HepG2 (cell line): ENCODE data around the gene DHCR7. TPM values are rescaled to one million over a fixed set of nuclear protein-coding genes. Genes with fewer than 3 reads are reported as not detected.

Experiments
- ATAC-seq: fragments of 200-7000 bp; cut with Tn5 transposase; 3 replicates; pipeline ENCODE4 v1.9.1; 2020; ENCODE audit warnings: mild to moderate bottlenecking, moderate library complexity
- BruUV-seq: library from RNA; stranded (reverse); fragments of 400-500 nt; replicated peaks from 2 replicates; lab custom pipeline; 2021; lab: Mats Ljungman, UMichigan
- CTCF ChIA-PET: fragments of 300-600 bp; formaldehyde crosslinking; extraction: SDS; loops from one replicate; lab custom pipeline; 2021; ENCODE audit warnings: low total read pairs, inconsistent platforms, low intra/inter-chr PET ratio; lab: Yijun Ruan, JAX
- POLR2A ChIA-PET: fragments of 350-600 bp; sonication (Branson Sonifier 250); formaldehyde crosslinking; loops from one replicate; lab custom pipeline; 2020; ENCODE audit warnings: antibody characterized with exemption, inconsistent platforms; lab: Yijun Ruan, JAX
- DNase-seq: peaks from one replicate; pipeline ENCODE4 v3.0.0-alpha.2; 2015; ENCODE audit warnings: low spot score
- FAIRE-seq: peaks from 3 replicates; lab custom pipeline; 2011; peaks lifted over from hg19 to GRCh38; lab: Jason Lieb, UNC
- H2AFZ ChIP-seq: one replicate; pipeline ENCODE4 v1.6.1; 2011; ENCODE audit warnings: low read length, inconsistent platforms
- H3K27ac ChIP-seq: fragments of 300-600 bp; 3 replicates; pipeline ENCODE4 v1.8.0; 2011; ENCODE audit warnings: mixed run types, mild to moderate bottlenecking, mixed read lengths, low read length, inconsistent platforms; ENCODE audit not compliant: insufficient read depth; ENCODE audit errors: extremely low read length
- H3K27me3 ChIP-seq, 2 experiments: fragments of 200-600 bp in 1 of 2; 2 replicates in 1 of 2; 3 replicates in 1 of 2; pipeline versions ENCODE4 v1.6.0 to v1.8.0; 2011; ENCODE audit warnings: low read length in 2 of 2, mild to moderate bottlenecking in 2 of 2, moderate library complexity in 2 of 2, inconsistent platforms in 1 of 2; ENCODE audit not compliant: insufficient read depth in 2 of 2, control insufficient read depth in 1 of 2
- H3K36me3 ChIP-seq, 2 experiments: fragments of 200-600 bp in 1 of 2; replicated peaks in 1 of 2; 2 replicates in 1 of 2; 3 replicates in 1 of 2; pipeline versions ENCODE4 v1.5.1 to v1.8.0; 2011; ENCODE audit warnings: low read length in 2 of 2, inconsistent platforms in 1 of 2; ENCODE audit not compliant: insufficient read depth in 2 of 2, control insufficient read depth in 1 of 2
- H3K4me1 ChIP-seq: 2 replicates; pipeline ENCODE4 v1.5.1; 2012; ENCODE audit warnings: low read length, inconsistent platforms; ENCODE audit not compliant: insufficient read depth
- H3K4me2 ChIP-seq: 2 replicates; pipeline ENCODE4 v1.6.0; 2011; ENCODE audit warnings: low read depth, low read length, inconsistent platforms
- H3K4me3 ChIP-seq, 3 experiments: fragments of 200-600 bp in 1 of 3; sonication (generic), shearing (Covaris generic) in 1 of 3; replicated peaks in 1 of 3; 2 replicates each; pipeline ENCODE4 v1.5.1; 2011 to 2016; ENCODE audit warnings: low read length in 3 of 3, inconsistent platforms in 2 of 3, low read depth in 2 of 3, mild to moderate bottlenecking in 2 of 3, control low read depth in 1 of 3, mixed read lengths in 1 of 3; ENCODE audit not compliant: insufficient read depth in 1 of 3
- H3K79me2 ChIP-seq: one replicate; pipeline ENCODE4 v1.6.1; 2011; ENCODE audit warnings: low read length, inconsistent platforms; ENCODE audit not compliant: insufficient read depth
- H3K9ac ChIP-seq: 2 replicates; pipeline ENCODE4 v1.6.0; 2011; ENCODE audit warnings: mild to moderate bottlenecking, low read depth, low read length, inconsistent platforms; ENCODE audit not compliant: insufficient read depth
- H3K9me3 ChIP-seq: 2 replicates; pipeline ENCODE4 v1.5.1; 2012; ENCODE audit warnings: mild to moderate bottlenecking, low read length
- H4K20me1 ChIP-seq: 2 replicates; pipeline ENCODE4 v1.6.0; 2011; ENCODE audit warnings: inconsistent platforms, mild to moderate bottlenecking, low read length, moderate library complexity; ENCODE audit not compliant: insufficient read depth
- ATF6 ChIP-seq: sonication (generic); formaldehyde crosslinking; conservative IDR thresholded peaks from 2 replicates; pipeline ENCODE4 v1.4.0; 2020; ENCODE audit warnings: missing genetic modification reagents
- JUNB ChIP-seq: sonication (generic); formaldehyde crosslinking; IDR thresholded peaks from 2 replicates; pipeline ENCODE4 v1.8.0; 2022; ENCODE audit warnings: missing genetic modification reagents, mild to moderate bottlenecking, borderline replicate concordance
- SOX13 ChIP-seq, 3 experiments: fragments of 450-650 bp in 1 of 3; sonication (generic) in 1 of 3; formaldehyde crosslinking in 1 of 3; IDR thresholded peaks in 2 of 3; conservative IDR thresholded peaks in 1 of 3; 2 replicates each; pipeline versions ENCODE4 v1.5.0 to v1.6.1; 2016 to 2020; ENCODE audit warnings: antibody characterized with exemption in 1 of 3, mild to moderate bottlenecking in 1 of 3, missing compliant biosample characterization in 1 of 3, missing genetic modification reagents in 1 of 3, moderate library complexity in 1 of 3
- SOX5 ChIP-seq: IDR thresholded peaks from 2 replicates; pipeline ENCODE4 v1.6.1; 2016; ENCODE audit warnings: borderline replicate concordance
- SOX6 ChIP-seq, 2 experiments: fragments of 450-650 bp in 1 of 2; sonication (generic) in 1 of 2; formaldehyde crosslinking in 1 of 2; IDR thresholded peaks; 2 replicates each; pipeline versions ENCODE4 v1.4.0 to v1.6.1; 2017 to 2020; ENCODE audit warnings: antibody characterized with exemption in 1 of 2, mild to moderate bottlenecking in 1 of 2, missing genetic modification reagents in 1 of 2
- ZNF256 ChIP-seq: sonication (generic); formaldehyde crosslinking; conservative IDR thresholded peaks from 2 replicates; pipeline ENCODE4 v1.4.0; 2020; ENCODE audit warnings: missing genetic modification reagents
- ZNF280B ChIP-seq: sonication (generic); formaldehyde crosslinking; IDR thresholded peaks from 2 replicates; pipeline ENCODE4 v1.5.0; 2020; ENCODE audit warnings: missing genetic modification reagents, mild to moderate bottlenecking, borderline replicate concordance
- ZNF691 ChIP-seq: sonication (generic); formaldehyde crosslinking; IDR thresholded peaks from 2 replicates; pipeline ENCODE4 v1.4.0; 2020; ENCODE audit warnings: missing genetic modification reagents, low read depth, mild to moderate bottlenecking, borderline replicate concordance
- ZNF746 ChIP-seq: sonication (generic); formaldehyde crosslinking; IDR thresholded peaks from 2 replicates; pipeline ENCODE4 v1.8.0; 2022; ENCODE audit warnings: mild to moderate bottlenecking, missing genetic modification reagents
- ZSCAN12 ChIP-seq: sonication (generic); formaldehyde crosslinking; IDR thresholded peaks from 2 replicates; pipeline ENCODE4 v1.9.0; 2021; ENCODE audit warnings: mild to moderate bottlenecking, missing genetic modification reagents
- WGBS: methylation state at CpG from one replicate; pipeline ENCODE4 v1.1.6; 2017; ENCODE audit warnings: low lambda C conversion rate; 5-methylcytosine and 5-hydroxymethylcytosine counted together
- in situ Hi-C: cut with HindIII; loops from 2 replicates; pipeline ENCODE4 v1.10.0; 2017; ENCODE audit warnings: low pct_unique_long_range_greater_than_20kb; ENCODE audit not compliant: extremely low pct_ligation_motif_present
- intact Hi-C: fragments of 100-400 bp; cut with micrococcal nuclease; formaldehyde crosslinking; loops from one replicate; pipeline ENCODE4 v1.10.0; 2022; ENCODE audit not compliant: unreplicated experiment
- polyA plus RNA-seq, 8 experiments: library from polyadenylated mRNA; depleted of rRNA in 3 of 8; stranded (reverse) in 7 of 8; unstranded in 1 of 8; fragments of >200 nt; fragmentation: Illumina TruSeq in 4 of 8; extraction: Trizol in 4 of 8; gene quantifications; 2 replicates each; pipeline versions ENCODE4 v1.2.1 to v1.2.3, GENCODE V29; 2011 to 2016; ENCODE audit warnings: low read depth in 4 of 8, missing spikeins in 1 of 8, mixed read lengths in 1 of 8; ENCODE audit not compliant: insufficient read depth in 1 of 8
- total RNA-seq, 5 experiments: library from RNA; depleted of rRNA; stranded (reverse); fragments of >200 nt; fragmentation: Illumina TruSeq; extraction: Trizol; gene quantifications; 2 replicates each; pipeline ENCODE4 v1.2.3, GENCODE V29; 2016; ENCODE audit warnings: low read depth in 1 of 5
- TF ChIP-seq, protein P1 (sequence below): IDR thresholded peaks from 2 replicates; pipeline ENCODE4 v1.4.0; 2020; ENCODE audit warnings: mild to moderate bottlenecking, missing genetic modification reagents
- TF ChIP-seq, protein P2 (sequence below): sonication (generic); formaldehyde crosslinking; conservative IDR thresholded peaks from 2 replicates; pipeline ENCODE4 v1.4.0; 2020; ENCODE audit warnings: missing genetic modification reagents

DHCR7 gene
- total and polyA plus RNA-seq, 2 of the 13 experiments (the other 11 are each of a cell fraction or from before 2014, with no cell fraction given), result 96.0 to 143 TPM

DNA sequence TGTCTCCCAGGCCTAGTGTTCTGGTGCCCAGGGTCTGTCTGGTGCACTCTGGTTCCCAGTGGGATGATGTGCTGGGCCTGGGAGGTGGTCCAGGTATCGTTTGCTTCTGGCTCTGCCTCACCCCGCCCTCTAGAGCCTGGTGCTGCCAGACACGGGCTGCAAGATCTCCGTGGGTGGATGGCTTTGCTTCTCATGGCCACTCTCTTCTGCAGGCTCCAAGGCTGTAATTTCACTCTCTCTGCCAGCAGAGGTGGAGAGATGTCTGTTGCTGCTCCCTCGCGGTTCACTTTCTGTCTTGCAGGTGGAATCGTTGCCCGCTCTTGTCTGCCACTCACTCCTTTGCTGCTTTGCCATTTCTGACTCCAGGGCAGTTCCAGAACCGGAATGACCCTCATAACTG is 18.2 kb upstream of the DHCR7 start (continued):
- TF ChIP-seq, protein P1, sequence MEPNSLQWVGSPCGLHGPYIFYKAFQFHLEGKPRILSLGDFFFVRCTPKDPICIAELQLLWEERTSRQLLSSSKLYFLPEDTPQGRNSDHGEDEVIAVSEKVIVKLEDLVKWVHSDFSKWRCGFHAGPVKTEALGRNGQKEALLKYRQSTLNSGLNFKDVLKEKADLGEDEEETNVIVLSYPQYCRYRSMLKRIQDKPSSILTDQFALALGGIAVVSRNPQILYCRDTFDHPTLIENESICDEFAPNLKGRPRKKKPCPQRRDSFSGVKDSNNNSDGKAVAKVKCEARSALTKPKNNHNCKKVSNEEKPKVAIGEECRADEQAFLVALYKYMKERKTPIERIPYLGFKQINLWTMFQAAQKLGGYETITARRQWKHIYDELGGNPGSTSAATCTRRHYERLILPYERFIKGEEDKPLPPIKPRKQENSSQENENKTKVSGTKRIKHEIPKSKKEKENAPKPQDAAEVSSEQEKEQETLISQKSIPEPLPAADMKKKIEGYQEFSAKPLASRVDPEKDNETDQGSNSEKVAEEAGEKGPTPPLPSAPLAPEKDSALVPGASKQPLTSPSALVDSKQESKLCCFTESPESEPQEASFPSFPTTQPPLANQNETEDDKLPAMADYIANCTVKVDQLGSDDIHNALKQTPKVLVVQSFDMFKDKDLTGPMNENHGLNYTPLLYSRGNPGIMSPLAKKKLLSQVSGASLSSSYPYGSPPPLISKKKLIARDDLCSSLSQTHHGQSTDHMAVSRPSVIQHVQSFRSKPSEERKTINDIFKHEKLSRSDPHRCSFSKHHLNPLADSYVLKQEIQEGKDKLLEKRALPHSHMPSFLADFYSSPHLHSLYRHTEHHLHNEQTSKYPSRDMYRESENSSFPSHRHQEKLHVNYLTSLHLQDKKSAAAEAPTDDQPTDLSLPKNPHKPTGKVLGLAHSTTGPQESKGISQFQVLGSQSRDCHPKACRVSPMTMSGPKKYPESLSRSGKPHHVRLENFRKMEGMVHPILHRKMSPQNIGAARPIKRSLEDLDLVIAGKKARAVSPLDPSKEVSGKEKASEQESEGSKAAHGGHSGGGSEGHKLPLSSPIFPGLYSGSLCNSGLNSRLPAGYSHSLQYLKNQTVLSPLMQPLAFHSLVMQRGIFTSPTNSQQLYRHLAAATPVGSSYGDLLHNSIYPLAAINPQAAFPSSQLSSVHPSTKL (CRISPR knock-in tag), result no peak
- no peak for TF ChIP-seq ATF6 (CRISPR knock-in tag)
- TF ChIP-seq, all 625 proteins: peak for 0

GRCh38 chr11:71465054-71465453 is 16.9 kb upstream of the DHCR7 start:
- Histone ChIP-seq H3K36me3 (peaks cover 5 to 28% of the 10 kb centered on the region in 2 experiments; a peak in 4 of 5 replicates), H4K20me1 (no peaks in the 10 kb centered on the region), H2AFZ (no peak overlapping the region), H3K4me3 (no peak overlapping the region), H3K9ac (no peak overlapping the region), H3K4me2 (no peak overlapping the region), H3K79me2 (no peaks in the 10 kb centered on the region), H3K27me3 (no peaks in the 10 kb centered on the region), H3K27ac (no peak overlapping the region), H3K9me3 (peaks cover 4% of the 10 kb centered on the region; the same call in 1 of the 2 replicates), H3K4me1 (peaks cover 11% of the 10 kb centered on the region)
- ATAC-seq (no peak), DNase-seq (no peak), FAIRE-seq (no peak)
- in situ Hi-C loops (no loop called here), intact Hi-C loops (no loop called here)
- ChIA-PET POLR2A (no interaction called here), CTCF (no interaction called here)
- 95% methylated on average over 4 of the region's 4 CpGs for WGBS
- no TSS peak for BruUV-seq
- TF ChIP-seq SOX13 (IDR thresholded peaks at IDR 0.05), result no peak
- TF ChIP-seq SOX13 (CRISPR knock-in tag; conservative IDR thresholded peaks at IDR 0.05 in 1 of 2, IDR thresholded peaks at IDR 0.05 in 1 of 2), result peak in 1 of 2 experiments; percentile 77; a peak in 2 of 4 replicates
- TF ChIP-seq JUNB (CRISPR knock-in tag), result no peak
- TF ChIP-seq ZSCAN12, result no peak
- TF ChIP-seq ZNF746 (CRISPR knock-in tag), result no peak
- no peak for TF ChIP-seq ZNF256 (CRISPR knock-in tag)
- no peak for TF ChIP-seq SOX6 (IDR thresholded peaks at IDR 0.05)
- TF ChIP-seq SOX6 (CRISPR knock-in tag; IDR thresholded peaks at IDR 0.05), result peak; percentile 25; the same call in 1 of the 2 replicates
- peak; percentile 55; the same call in 1 of the 2 replicates for TF ChIP-seq SOX5 (CRISPR knock-in tag)
- no peak for TF ChIP-seq ZNF691
- TF ChIP-seq, protein P2, sequence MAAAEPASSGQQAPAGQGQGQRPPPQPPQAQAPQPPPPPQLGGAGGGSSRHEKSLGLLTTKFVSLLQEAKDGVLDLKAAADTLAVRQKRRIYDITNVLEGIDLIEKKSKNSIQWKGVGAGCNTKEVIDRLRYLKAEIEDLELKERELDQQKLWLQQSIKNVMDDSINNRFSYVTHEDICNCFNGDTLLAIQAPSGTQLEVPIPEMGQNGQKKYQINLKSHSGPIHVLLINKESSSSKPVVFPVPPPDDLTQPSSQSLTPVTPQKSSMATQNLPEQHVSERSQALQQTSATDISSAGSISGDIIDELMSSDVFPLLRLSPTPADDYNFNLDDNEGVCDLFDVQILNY (CRISPR knock-in tag), result no peak
- TF ChIP-seq ZNF280B (CRISPR knock-in tag), result no peak
